GM21723 (cell line): Measurements from ENCODE around the gene FFAR1.

ENCODE experiments used
- ATAC-seq: cut with Tn5 transposase; IDR thresholded peaks from one replicate; pipeline ENCODE4 v1.9.1; 2021; ENCODE audit warnings: mild to moderate bottlenecking, moderate library complexity; ENCODE audit not compliant: unreplicated experiment

The FFAR1 gene

DNA sequence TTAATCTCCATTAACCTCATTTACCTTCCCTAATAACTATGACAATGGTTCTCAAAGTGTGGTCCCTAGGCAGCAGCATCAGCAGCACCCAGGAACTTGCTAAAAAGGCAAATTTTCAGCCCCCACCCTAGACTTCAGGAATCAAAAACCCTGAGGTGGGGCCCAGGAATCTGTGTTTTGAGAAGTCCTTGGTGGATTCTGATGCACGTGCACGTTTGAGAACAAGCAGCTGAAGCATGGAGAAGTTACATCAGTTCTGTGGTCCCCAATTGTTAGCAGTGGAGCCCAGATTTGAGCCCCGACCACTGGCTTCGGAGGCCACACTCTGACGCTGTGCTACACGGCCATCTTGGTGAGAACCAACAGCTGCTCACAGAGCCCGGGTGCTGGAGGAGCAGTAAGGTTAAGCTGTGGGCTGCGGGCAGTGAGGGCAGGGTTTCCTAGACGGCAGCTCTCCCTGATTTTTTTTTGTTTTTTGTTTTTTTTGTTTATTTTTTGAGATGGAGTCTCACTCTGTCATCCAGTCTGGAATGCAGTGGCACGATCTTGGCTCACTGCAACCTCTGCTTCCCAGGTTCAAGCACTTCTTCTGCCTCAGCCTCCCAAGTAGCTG is 32.7 kb upstream of the FFAR1 start:
- ATAC-seq = no peak

DNA sequence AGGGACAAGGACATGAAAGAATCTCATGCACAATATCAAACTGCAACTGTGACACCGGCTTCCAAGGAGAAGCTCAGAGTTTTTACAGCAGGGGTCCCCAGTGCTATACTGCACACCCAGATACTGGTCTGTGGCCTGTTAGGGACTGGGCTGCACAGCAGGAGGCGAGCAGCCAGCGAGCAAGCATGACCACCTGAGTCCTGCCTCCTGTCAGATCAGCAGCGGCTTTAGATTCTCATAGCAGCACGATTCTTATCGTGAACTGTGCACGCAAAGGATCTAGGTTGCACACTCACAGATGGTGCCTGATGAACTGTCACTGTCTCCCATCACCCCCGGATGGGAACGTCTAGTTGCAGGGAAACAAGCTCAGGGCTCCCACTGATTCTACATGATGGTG is 31.8 kb upstream of the FFAR1 start:
- ATAC-seq = no peak

DNA sequence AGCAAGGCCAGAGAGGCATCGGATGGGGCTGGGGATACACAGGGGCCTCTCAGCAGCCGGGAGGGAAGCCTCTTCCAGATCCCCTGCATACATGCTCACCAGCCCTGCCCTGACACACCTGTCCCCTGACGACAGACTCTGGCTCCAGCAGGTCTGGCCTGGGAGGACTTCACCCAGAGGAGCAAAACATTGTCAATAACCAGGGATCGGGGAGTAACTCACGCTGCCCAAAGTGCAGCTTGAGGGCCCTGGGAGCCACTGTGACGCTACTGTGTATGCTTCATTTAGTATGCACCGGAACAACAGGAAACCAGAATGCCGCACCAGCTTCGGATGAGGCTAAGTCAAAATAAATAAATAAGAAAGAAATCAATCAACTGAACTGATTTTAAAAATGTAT is 31.1 kb upstream of the FFAR1 start:
- no peak for ATAC-seq

DNA sequence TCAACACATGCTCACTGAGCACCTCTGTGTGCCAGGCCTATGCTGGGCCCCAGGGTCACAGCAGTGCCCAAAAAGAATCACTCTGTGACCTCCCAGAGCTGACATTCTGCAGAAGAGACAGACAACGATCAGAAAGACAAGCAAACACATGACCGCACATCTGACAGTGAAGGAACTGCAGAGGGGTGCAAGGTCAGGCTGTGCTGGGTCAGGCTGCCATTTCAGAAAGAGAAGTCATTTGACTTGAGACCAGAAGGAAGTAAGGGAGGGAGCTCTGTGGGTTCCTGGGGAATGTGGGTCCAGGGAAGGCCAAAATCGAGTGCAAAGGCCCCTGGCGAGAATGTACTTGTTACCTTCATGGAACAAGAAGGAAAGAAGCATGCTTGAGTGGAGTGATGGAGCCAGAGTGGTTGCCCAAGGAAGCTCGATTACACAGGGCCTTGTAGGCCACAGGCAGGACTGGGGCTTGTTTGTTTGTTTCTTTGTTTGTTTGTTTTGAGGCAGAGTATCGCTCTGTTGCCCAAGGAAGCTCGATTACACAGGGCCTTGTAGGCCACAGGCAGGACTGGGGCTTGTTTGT is 30.1 kb upstream of the FFAR1 start:
- ATAC-seq = no peak

DNA sequence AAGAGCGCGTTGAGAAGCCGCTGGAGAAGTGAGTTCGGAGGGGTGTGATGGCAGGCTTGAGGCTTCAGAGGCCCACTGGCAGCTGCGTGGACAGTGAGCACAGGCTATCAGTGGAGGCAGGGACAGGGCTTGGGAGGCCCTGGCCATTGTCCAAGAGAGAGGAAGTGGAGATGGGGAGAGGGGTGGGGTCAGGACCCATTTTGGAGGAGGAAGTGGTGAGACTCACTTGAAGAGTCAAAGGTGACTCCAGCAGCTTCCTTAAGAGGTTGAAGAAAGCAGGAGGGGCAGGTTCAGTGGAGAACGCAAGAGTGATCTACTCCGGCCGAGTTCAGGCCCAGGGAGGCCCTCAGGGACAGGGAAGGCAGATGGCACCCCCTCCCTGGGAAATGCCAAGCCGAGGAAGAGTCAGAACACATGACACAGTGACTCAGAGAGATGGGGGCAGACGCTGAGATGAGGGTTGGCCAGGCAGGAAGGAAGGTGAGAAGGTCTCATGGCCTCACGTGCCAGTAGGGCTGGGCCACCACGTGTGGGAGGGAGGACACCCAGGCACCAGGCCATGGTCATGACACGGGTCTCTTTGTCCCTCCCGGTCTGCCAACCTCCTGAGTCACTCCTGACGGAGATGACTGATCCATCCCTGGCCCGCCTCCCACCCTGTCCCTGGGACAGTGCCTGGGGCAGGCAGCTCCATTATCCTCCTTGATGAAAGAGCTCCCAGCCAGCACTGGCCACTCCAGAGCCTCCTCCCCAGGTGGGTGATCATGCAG is 28.8 kb upstream of the FFAR1 start:
- no peak for ATAC-seq

DNA sequence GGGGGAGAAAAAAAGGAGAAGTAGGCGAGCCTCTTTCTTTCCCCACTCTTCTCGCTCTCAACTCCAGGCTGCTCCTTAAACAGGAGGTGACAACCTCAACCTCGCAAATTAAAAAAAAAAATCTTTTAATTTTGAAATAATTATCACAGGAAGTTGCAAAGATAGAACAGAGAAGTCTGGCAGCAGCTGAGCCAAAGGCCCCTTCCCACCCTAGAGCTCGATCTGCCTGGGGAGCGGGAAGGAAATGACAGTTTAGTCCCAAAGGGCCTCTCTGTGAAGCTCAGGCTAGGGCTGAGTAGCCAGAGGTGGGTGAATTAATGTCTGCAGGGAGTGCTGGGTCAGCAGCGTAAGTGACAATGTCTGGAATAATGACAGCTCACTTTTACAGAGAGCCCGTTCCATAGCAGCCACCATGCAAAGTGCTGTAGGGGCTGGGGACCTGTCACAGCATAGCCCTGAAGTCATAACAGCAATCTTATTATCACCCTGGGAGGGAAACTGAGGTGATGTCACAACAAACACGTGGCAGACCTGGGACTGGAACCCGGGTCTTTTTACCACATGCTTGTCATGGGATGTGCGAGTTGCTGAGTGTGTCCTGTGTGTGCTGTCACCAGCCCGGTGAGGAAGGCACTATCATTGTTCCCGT is 27.5 kb upstream of the FFAR1 start:
- no peak for ATAC-seq

DNA sequence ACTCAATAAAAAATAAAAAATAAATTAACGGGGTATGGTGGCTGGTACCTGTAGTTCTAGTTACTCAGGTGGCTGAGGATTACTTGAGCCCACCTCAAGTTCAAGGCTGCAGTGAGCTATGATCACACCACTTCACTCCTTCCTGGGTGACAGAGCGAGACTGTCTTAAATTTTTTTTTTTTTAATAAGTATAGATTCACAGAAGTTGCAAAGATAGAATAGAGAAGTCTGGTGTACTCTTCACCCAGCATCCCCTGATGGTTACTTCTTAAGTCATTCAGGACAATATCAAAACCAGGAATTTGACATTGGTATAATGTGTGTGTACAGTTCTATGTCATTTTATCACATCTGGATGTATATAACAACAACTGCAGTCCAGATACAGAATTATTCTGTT is 26.4 kb upstream of the FFAR1 start:
- no peak for ATAC-seq

DNA sequence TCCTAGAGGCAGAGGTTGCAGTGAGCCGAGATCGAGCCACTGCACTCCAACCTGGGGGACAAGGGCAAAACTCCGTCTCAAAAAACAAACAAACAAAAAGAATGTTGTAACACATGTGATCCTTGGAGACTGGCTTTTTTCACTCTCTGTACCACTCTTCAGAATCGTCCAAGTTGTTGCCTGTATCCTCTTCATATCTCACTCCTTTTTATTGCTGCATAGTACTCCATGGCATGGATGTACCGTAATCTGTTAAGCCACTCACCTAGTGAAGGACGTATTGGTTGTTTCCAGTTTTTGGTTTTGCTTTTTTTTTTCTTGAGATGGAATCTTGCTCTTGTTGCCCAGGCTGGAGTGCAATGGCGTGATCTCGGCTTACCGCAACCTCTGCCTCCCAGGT is 25.7 kb upstream of the FFAR1 start:
- no peak for ATAC-seq

DNA sequence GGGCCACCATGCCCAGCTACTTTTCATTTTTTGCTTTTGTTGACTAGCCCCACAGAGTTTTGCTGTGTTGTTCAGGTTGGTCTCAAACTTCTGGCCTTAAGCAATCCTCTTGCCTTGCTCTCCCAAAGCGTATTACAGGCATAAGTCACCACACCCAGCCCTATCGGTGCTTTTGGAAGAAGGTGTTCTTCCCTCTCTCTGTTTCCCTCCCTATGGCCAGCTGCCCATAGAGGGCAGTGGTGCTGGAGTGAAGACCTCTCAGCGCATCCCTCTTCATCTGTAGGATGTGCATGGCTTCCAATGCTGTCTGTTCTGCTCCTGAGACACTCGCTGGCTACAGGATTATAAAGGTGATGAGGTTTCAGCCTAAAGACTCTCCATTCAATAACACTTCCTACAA is 20.1 kb upstream of the FFAR1 start:
- no peak for ATAC-seq

DNA sequence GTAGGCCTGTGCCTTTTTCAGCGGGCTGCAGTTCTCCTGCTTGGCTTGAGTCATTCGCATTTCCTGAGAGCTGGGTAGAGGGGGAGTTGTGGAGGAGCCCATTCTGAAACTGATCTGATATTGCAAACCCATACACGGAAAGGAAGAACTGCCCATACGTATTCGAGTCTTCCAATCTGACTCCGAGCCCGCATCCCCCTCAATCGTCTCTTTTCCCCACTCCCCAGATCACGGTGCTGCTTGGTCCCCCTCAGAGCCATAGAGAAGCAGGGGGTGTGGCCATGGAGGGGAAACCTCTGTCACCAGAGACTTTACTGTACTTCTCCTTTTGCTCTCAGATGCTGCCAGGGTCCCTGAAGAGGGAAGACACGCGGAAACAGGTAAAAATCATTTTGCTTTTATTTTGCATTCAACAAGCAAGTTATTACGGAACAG is 18.8 kb upstream of the FFAR1 start, which contains the start of gene CD22:
TSS of gene CD22 (plus strand) at position 337 of the 435 bp plus-strand sequence. CDS start 2,854 bp downstream, outside the sequence.
- ATAC-seq = peak; percentile 41

DNA sequence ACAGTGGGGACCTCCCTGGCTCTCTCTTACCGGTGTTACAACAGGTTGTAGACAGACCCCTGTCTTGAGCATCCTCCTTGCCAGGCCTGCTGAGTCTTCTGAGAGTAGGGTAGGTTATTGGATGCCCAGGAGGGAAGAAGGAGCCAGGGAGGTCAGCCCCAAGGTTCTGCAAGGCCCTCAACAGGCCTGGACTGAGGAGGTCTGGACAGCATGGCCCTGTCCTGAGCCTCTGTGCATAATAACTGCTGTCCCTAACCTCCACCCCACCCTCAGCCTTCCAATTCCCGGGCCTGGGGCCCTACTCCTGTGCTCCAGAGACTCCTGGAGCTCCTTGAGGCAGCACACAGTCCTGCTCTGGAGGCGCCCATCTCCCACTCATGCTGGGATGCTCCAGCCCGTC is 18.4 kb upstream of the FFAR1 start:
- ATAC-seq = peak; percentile 7

DNA sequence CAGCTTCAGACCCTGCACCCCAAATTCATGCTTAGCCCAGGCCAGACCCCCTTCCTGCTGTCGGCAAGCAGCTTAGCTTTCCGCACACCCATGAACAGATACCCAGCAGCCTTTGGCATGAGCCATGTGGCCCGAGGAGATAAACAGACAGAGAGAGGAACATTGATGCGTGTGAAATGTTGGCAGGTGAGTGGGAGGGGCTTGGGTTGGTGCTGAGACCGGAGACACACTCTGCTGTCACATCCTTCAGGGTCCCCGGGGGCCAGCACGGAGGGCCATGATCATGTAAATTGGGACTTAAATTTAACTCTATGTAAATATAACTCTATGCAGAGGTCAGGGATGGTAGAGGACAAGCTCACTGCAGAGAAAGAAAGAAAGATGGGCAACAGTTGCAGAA is 17.2 kb upstream of the FFAR1 start:
- ATAC-seq = no peak

DNA sequence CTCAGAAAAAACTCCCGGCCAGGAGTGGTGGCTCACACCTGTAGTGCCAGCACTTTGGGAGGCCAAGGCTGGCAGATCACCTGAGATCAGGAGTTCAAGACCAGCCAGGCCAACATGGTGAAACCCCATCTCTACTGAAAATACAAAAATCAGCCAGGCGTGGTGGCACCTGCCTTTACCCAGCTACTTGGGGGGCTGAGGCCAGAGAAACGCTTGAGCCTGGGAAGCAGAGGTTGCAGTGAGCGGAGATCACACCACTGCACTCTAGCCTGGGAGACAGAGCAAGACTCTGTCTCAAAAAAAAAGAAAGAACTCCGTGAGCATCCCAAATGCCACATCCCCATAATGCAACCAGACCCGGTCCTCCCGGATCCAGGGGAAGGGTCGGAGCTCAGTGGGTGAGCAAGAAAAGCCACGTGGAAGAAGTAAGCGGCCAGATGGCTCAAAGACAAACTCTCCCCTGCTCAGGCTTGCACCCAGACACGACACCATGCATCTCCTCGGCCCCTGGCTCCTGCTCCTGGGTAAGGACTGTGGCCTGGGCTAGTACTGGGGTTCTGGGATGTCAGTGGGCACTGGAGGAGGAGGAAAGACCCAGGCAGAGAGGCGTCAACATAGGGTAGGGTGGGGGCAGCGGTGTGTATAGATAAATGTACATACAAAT is 16.0 kb upstream of the FFAR1 start:
- ATAC-seq = no peak

DNA sequence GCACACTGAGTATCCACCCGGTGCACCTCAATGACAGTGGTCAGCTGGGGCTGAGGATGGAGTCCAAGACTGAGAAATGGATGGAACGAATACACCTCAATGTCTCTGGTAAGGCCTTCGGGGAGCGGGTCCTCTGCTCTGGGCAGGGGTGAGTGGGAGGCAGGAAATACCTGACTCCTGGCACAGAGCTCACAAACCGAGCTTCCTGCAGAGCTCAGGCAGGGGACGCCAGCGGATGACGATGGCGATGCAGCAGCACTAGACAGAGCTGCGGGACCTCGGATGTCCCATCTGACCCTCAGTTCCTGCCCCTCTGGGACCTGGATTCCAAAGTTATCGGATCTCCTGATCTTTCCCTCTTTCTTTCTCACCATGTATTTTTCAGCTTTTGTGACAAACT is 14.9 kb upstream of the FFAR1 start:
- no peak for ATAC-seq

DNA sequence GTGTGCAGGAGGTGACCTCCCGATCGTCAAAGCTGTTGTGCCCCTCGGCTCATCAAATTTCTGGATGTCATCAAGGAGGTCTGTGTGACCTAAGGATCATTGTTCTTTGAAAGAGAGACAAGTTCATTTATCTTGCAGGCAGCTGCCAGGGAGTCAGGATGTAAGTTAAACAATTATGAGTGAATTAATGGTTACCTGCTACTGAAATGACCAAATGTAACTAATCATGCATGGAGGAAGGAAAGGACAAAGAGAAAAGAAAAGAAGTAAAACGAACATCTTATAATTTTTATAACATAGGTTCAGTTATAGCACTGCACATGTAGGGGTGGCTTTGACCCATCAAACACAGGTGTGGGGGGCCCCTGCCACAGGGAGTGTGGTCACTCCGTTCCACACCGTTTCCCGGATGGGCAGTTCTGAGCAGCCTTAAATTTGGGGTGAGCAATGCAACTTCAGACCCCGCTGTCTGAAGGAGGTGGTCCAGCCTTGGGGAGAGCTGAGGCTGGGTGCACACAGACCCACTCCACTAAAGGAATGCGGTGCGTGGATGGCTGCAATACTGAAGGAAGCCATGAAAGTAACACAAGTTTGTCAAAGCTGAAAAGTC is 13.5 kb upstream of the FFAR1 start:
- ATAC-seq = no peak

DNA sequence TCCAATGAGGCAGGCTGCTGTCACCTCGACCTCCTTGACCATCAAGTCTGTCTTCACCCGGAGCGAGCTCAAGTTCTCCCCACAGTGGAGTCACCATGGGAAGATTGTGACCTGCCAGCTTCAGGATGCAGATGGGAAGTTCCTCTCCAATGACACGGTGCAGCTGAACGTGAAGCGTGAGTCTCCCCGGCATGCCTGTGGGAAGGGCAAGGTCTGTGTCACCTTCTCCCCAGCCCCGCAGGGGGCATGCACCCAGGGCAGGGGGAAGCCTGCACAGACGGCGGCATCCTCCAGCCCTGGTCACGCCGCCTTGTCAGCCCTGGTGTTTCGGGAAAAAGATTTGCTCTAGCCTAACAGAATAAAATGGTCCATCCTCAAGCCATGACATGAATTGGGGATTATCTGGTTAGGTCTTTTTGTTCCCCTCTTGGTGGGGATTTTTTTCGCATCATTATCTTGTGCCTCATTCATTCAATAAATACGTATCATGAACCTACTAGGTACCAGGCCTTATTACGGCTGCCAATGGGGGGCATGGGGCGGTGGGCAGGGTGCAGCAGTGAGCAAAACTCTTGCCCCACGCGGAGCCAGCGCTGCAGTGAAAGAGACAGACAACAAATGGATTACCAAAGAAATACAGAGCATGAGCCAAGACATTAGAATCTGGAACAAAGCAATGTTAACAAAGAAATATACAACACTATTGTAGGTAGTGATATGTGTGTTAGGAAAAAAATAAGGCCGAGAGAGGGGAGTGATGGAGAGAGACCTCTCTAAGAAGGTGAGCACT is 11.3 kb upstream of the FFAR1 start:
- ATAC-seq = no peak

DNA sequence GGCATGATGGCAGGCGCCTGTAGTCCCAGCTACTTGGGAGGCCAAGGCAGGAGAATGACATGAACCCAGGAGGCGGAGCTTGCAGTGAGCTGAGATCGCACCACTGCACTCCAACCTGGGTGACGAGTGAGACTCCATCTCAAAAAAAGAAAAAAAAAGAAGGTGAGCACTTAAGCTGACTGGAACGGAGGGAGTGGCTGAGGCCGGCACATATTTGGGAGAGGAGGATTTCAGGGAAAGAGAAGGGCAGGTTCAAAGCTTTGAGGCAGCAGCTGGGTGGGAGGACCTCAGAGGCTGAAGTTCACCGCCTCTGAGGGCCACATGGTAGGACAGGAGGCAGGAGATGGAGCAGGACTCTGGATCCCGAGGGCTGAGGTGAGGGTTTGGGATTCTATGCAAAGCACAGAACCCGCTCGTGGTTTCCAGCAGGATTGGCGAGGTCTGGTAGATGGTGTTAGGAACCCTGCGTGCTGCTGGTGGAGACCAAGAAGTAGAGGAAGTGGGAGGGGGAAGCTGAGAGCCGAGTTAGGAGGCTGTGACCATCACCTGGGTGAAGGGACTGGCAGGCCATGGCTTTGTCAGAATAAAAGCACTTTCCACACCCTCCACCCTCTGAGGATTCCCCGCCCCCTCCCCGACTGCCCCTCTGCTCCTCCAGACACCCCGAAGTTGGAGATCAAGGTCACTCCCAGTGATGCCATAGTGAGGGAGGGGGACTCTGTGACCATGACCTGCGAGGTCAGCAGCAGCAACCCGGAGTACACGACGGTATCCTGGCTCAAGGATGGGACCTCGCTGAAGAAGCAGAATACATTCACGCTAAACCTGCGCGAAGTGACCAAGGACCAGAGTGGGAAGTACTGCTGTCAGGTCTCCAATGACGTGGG is 10.4 kb upstream of the FFAR1 start:
- no peak for ATAC-seq

DNA sequence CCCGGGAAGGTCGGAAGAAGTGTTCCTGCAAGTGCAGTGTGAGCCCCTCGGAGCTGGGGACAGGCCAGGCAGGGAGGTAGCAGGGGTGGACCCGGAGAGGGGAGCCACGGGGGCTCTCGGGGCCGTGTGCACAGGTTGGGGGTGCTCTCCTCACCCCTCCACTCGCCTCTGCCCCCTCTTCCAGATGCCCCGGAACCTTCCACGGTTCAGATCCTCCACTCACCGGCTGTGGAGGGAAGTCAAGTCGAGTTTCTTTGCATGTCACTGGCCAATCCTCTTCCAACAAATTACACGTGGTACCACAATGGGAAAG is 9.8 kb upstream of the FFAR1 start:
- no peak for ATAC-seq

DNA sequence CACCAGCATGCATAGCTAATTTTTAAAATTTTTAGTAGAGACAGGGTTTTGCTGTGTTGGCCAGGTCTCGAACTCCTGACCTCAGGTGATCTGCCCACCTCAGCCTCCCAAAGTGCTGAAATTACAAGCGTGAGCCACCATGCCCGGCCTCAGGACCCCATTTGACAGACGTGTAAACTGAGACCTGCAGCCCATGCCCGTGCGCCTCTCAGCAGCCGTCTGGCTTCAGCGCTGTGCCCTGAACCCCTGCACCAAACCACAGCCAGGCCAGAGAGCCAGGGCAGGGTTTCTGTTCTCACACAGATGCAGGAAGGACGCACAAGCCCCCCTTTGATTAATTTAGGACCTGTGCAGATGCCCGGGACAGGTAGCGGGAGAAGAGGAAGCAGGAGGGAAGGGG is 7.3 kb upstream of the FFAR1 start:
- no peak for ATAC-seq
